GM08714 (cell line): ENCODE results near the gene KCTD14.
"Not testable (repeated sequence)": the region's sequence is repeated elsewhere in the genome, so short reads cannot be mapped to it uniquely, and the experiment has no call there.

Source experiments
- H3K4me3 ChIP-seq: fragments of 200-500 bp; sonication (Bioruptor generic); 2 replicates; pipeline ENCODE4 v1.5.1; 2014; ENCODE audit warnings: mild to moderate bottlenecking, low read length, inconsistent platforms
- ZNF274 ChIP-seq: IDR thresholded peaks from 2 replicates; pipeline ENCODE4 v1.6.1; 2012; ENCODE audit warnings: mild to moderate bottlenecking, low read depth, low read length

Gene KCTD14

GRCh38 chr11:78057462-78058055 is 34.5 kb upstream of the KCTD14 start:
- TF ChIP-seq ZNF274 = no peak
- no peak overlapping the region for H3K4me3 ChIP-seq

- no peak overlapping the region for H3K4me3 ChIP-seq
- no peak for TF ChIP-seq ZNF274
These were observed 33.0 kb upstream of the KCTD14 start for GRCh38 chr11:78056093-78056492.

GRCh38 chr11:78054971-78055370 is 31.9 kb upstream of the KCTD14 start:
- H3K4me3 ChIP-seq = no peak overlapping the region

GRCh38 chr11:78050964-78051831 is 28.1 kb upstream of the KCTD14 start:
- TF ChIP-seq ZNF274 = no peak
- no peak overlapping the region for H3K4me3 ChIP-seq

More at GRCh38 chr11:78054971-78055370, 31.9 kb upstream of the KCTD14 start:
- no peak for TF ChIP-seq ZNF274

GRCh38 chr11:78049348-78049747 is 26.3 kb upstream of the KCTD14 start:
- no peak for TF ChIP-seq ZNF274

GRCh38 chr11:78048561-78048960 is 25.5 kb upstream of the KCTD14 start:
- no peak for TF ChIP-seq ZNF274
- no peak overlapping the region for H3K4me3 ChIP-seq

More at GRCh38 chr11:78049348-78049747, 26.3 kb upstream of the KCTD14 start:
- no peak overlapping the region for H3K4me3 ChIP-seq

GRCh38 chr11:78046486-78046854 is 23.4 kb upstream of the KCTD14 start:
- TF ChIP-seq ZNF274 = no peak
- H3K4me3 ChIP-seq = no peak overlapping the region

GRCh38 chr11:78045851-78046485 is 22.9 kb upstream of the KCTD14 start:
- TF ChIP-seq ZNF274 = no peak
- H3K4me3 ChIP-seq = no peak overlapping the region

GRCh38 chr11:78044706-78045105 is 21.6 kb upstream of the KCTD14 start:
- no peak for TF ChIP-seq ZNF274
- no peak overlapping the region for H3K4me3 ChIP-seq

- TF ChIP-seq ZNF274 = no peak
- H3K4me3 ChIP-seq = no peak overlapping the region
These were observed 18.9 kb upstream of the KCTD14 start for GRCh38 chr11:78041843-78042440.

GRCh38 chr11:78041380-78041719 is 18.3 kb upstream of the KCTD14 start:
- not testable (repeated sequence) for H3K4me3 ChIP-seq

- no peak for TF ChIP-seq ZNF274
- no peak overlapping the region for H3K4me3 ChIP-seq
These were observed 17.8 kb upstream of the KCTD14 start for GRCh38 chr11:78040691-78041379.

- peak overlapping the region; percentile 4; the same call in 1 of the 2 replicates for H3K4me3 ChIP-seq
- TF ChIP-seq ZNF274 = no peak
These were observed 17.0 kb upstream of the KCTD14 start for GRCh38 chr11:78039919-78040671.

- no peak for TF ChIP-seq ZNF274
- no peak overlapping the region for H3K4me3 ChIP-seq
These were observed 16.4 kb upstream of the KCTD14 start for GRCh38 chr11:78039391-78039918.
